Hematopoietic multipotent progenitor cell treated with erythropoietin and hydrocortisone succinate and interleukin-3 and kit ligand, for 15 days (in vitro differentiated cells): ENCODE measurements around the gene SLC25A47.
"Not testable (repeated sequence)": the region's sequence is repeated elsewhere in the genome, so short reads cannot be mapped to it uniquely, and the experiment has no call there.

Experiments used
- DNase-seq: peaks from one replicate; pipeline ENCODE4 v3.0.0-alpha.2; 2015; ENCODE audit warnings: low spot score

SLC25A47 gene

GRCh38 chr14:100325231-100325632 is 2.1 kb downstream of the SLC25A47 start:
- DNase-seq: no peak

DNA sequence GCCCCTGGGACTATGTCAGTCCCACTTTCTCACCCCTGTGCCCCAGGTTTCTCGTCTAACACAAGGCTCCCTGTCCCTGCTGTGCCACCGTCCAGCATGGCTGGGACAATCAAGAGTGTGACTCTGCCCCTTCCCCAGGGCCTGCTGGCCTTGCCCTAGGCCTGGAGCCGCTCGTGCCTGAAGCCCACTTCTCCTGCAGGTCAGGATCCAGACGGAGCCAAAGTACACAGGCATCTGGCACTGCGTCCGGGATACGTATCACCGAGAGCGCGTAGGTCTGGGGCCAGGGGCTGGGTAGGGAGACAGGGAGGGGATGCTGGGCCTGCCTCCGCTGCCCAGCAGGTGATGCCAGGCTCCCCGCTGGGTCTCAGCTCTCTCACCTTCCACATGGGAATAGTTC is 2.8 kb downstream of the SLC25A47 start:
- DNase-seq: no peak

- DNase-seq: no peak
Measured at GRCh38 chr14:100327128-100327527, 4.0 kb downstream of the SLC25A47 start.

DNA sequence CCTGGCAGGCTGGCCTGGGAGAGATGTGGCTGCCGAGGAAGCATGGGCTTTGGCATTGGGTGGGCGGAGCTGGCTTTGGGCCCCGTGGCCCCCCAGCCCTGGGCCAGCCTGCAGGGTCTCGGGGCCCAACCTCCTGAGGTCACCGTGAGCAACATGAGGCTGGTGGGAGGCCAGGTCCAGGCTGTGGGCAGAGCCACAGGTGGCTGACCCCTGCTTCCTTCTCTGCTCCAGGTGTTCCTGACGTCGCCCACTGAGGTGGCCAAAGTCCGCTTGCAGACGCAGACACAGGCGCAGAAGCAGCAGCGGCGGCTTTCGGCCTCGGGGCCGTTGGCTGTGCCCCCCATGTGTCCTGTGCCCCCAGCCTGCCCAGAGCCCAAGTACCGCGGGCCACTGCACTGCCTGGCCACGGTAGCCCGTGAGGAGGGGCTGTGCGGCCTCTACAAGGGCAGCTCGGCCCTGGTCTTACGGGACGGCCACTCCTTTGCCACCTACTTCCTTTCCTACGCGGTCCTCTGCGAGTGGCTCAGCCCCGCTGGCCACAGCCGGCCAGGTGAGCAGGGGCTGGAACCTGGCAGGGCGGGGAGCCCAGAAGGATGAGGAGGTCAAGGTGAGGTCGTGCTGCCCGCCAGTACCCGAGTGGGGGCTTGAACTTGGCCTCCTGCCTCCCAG is 5.5 kb downstream of the SLC25A47 start:
- DNase-seq: no peak

DNA sequence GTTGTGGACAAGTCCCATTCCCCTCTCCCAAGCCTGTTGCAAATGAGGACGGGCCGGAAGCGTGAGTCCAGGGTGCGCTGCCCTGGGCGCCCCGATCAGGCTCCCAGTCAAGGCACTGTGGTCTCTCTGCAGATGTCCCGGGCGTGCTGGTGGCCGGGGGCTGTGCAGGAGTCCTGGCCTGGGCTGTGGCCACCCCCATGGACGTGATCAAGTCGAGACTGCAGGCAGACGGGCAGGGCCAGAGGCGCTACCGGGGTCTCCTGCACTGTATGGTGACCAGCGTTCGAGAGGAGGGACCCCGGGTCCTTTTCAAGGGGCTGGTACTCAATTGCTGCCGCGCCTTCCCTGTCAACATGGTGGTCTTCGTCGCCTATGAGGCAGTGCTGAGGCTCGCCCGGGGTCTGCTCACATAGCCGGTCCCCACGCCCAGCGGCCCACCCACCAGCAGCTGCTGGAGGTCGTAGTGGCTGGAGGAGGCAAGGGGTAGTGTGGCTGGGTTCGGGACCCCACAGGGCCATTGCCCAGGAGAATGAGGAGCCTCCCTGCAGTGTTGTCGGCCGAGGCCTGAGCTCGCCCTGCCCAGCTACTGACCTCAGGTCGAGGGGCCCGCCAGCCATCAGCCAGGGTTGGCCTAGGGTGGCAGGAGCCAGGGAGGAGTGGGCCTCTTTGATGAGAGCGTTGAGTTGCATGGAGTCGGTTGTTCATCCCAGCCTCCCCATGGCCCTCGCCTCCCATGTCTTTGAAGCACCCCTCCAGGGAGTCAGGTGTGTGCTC is 6.3 kb downstream of the SLC25A47 start:
- no peak for DNase-seq

DNA sequence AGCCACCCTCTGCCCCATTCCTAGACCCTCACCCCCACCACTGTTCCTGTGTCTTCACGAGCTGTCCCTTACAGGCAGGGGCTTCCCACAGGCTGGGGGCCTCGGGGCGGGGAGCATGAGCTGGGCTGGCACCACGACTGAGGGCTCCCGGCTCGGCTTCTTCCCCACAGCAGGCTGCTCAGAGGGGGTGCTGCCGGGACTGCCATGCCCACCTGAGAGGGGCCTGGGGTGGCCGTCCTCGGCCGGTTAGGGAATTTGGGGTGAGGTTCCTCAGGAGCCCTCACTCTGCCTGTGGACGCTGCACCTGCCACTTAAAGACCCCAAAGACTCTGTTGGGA is 6.8 kb downstream of the SLC25A47 start:
- no peak for DNase-seq

GRCh38 chr14:100330388-100330931 is 7.3 kb downstream of the SLC25A47 start:
- DNase-seq: no peak

- no peak for DNase-seq
Measured at GRCh38 chr14:100332071-100332639, 9.0 kb downstream of the SLC25A47 start.

DNA sequence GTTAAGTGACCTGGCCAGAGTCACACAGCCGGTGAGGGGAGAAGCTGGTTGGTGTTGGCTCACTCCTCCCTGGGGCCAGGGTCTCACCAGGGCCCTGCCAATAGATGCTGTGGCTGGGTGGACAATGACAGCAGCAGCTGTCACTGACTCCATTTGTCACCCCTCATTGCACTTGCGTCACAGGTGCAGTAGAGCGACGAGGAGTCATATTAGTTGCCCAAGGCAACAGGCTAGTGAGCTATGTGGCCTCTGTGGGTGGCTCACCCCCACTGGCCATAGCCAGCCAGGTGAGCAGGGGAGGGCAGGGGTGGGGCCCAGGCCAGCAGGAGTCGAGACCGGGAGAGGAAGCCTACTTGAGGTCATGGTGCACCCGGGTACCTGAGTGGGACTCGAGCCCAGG is 9.7 kb downstream of the SLC25A47 start:
- no peak for DNase-seq

DNA sequence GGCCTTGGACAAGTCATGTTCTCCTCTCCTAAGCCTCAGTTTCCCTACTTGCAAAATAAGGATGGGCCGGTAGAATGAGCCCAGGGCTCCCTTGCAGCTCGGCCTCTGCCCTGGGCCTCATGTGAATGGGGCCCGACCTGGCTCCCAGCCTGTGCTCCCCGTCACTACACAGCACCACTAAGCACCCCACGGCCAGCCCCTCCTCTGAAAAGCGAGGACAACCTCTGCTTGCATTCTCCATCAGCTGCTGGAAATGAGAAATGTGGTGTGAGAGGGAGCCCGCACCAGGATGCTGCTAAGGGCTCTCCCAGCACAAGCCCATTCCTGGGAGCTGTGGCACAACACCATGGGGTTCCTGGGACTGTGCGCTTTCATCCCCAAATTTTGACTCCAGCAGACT is 10.2 kb downstream of the SLC25A47 start:
- no peak for DNase-seq

- no peak for DNase-seq
Measured at GRCh38 chr14:100333827-100334226, 10.7 kb downstream of the SLC25A47 start.

- DNase-seq: no peak
Measured at GRCh38 chr14:100334904-100335303, 11.8 kb downstream of the SLC25A47 start.

GRCh38 chr14:100336618-100337530 is 13.7 kb downstream of the SLC25A47 start:
- no peak for DNase-seq

GRCh38 chr14:100339766-100340422 is 16.8 kb downstream of the SLC25A47 start:
- no peak for DNase-seq

GRCh38 chr14:100340423-100340813 is 17.3 kb downstream of the SLC25A47 start:
- no peak for DNase-seq

GRCh38 chr14:100341301-100342031 is 18.3 kb downstream of the SLC25A47 start:
- no peak for DNase-seq

DNA sequence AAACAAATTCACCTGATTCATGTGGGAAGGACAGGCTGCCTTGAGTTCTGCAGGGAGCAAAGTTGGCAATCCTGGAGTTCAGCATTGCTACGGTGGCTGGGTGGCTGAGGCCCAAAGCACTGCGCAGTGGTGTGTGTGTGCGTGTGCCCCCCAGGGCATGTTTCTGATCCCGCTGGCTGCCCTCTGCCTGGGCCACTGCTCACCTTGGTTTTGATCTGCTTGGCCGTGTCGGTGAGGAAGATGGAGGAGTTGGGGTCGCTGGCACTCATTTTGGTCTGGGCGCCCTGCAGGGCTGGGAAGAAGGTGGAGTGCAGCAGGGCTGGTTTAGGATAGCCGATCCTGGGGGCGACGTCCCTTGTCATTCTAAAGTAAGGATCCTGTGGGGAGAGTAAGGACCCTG is 19.1 kb downstream of the SLC25A47 start:
- DNase-seq: no peak

DNA sequence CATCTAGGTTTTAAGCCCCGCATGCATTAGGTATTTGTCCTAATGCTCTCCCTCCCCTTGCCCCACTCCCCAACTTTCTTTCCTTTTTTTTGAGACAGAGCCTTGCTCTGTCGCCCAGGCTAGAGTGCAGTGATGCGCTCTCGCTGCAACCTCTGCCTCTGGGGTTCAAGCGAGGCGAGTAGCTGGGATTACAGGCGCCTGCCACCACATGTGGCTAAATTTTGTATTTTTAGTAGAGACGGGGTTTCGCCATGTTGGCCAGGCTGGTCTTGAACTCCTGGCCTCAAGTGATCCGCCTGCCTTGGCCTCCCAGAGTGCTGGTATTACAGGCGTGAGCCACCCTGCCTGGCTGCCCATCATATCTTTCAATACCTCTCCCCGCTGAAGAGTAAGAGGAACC is 19.7 kb downstream of the SLC25A47 start:
- DNase-seq: not testable (repeated sequence)

DNA sequence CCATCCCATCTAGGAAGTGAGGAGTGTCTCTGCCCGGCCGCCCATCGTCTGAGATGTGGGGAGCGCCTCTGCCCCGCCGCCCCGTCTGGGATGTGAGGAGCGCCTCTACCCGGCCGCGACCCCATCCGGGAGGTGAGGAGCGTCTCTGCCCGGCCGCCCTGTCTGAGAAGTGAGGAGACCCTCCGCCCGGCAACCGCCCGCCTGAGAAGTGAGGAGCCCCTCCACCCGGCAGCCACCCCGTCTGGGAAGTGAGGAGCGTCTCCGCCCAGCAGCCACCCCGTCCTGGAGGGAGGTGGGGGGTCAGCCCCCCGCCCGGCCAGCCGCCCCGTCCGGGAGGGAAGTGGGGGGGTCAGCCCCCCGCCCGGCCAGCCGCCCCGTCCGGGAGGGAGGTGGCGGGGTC is 21.5 kb downstream of the SLC25A47 start:
- not testable (repeated sequence) for DNase-seq

- no peak for DNase-seq
Measured at GRCh38 chr14:100345711-100346110, 22.6 kb downstream of the SLC25A47 start.
